Stimulated activated naive CD4-positive, alpha-beta T cell (primary cell): Measurements from ENCODE around the gene HMOX2.

ENCODE experiments used
- DNase-seq, 6 experiments: peaks; one replicate each; lab custom pipeline; 2025; lab: John Stamatoyannopoulos, UW

The HMOX2 gene

GRCh38 chr16:4500272-4500671 lies 24.1 kb downstream of the HMOX2 start:
- DNase-seq, result no peak

GRCh38 chr16:4501071-4501478 lies 24.9 kb downstream of the HMOX2 start:
- DNase-seq, result no peak

- DNase-seq, result peak; percentile 68 to 93 (median 82)
Measured at GRCh38 chr16:4505356-4506147, 29.4 kb downstream of the HMOX2 start.

- DNase-seq, result peak; percentile 26 to 71 (median 44)
Measured at GRCh38 chr16:4506450-4506849, 30.3 kb downstream of the HMOX2 start.

GRCh38 chr16:4507588-4508345 lies 31.6 kb downstream of the HMOX2 start:
- DNase-seq, result no peak

- no peak for DNase-seq
Measured at GRCh38 chr16:4508806-4509205, 32.6 kb downstream of the HMOX2 start.

GRCh38 chr16:4509420-4509819 lies 33.2 kb downstream of the HMOX2 start:
- DNase-seq, result no peak

- DNase-seq, result no peak
Measured at GRCh38 chr16:4510131-4510530, 33.9 kb downstream of the HMOX2 start.

GRCh38 chr16:4510747-4511426 lies 34.7 kb downstream of the HMOX2 start:
- DNase-seq, result no peak

GRCh38 chr16:4511441-4512082 lies 35.4 kb downstream of the HMOX2 start:
- DNase-seq, result no peak

- no peak for DNase-seq
Measured at GRCh38 chr16:4512473-4512872, 36.3 kb downstream of the HMOX2 start.

GRCh38 chr16:4513086-4513860 lies 37.1 kb downstream of the HMOX2 start:
- no peak for DNase-seq

GRCh38 chr16:4513881-4514280 lies 37.7 kb downstream of the HMOX2 start:
- no peak for DNase-seq

- no peak for DNase-seq
Measured at GRCh38 chr16:4514606-4515005, 38.4 kb downstream of the HMOX2 start.

- DNase-seq, result no peak
Measured at GRCh38 chr16:4515611-4516233, 39.5 kb downstream of the HMOX2 start.

GRCh38 chr16:4517812-4518680 lies 41.8 kb downstream of the HMOX2 start:
- DNase-seq, result no peak

- DNase-seq, result no peak
Measured at GRCh38 chr16:4519274-4520058, 43.3 kb downstream of the HMOX2 start.

GRCh38 chr16:4520913-4521312 lies 44.7 kb downstream of the HMOX2 start:
- DNase-seq, result no peak

GRCh38 chr16:4522051-4522581 lies 45.9 kb downstream of the HMOX2 start:
- no peak for DNase-seq
